H9 (cell line): ENCODE results near the gene ZFP36. TPM values are rescaled to one million over a fixed set of nuclear protein-coding genes. Genes with fewer than 3 reads are reported as not detected.
A peak's percentile ranks its signal among the peaks of the same experiment; 100 is the strongest.

ENCODE experiments used
- DNase-seq: peaks from one replicate; pipeline ENCODE4 v3.0.0-alpha.2; 2017
- H2AFZ ChIP-seq: one replicate; pipeline ENCODE4 v1.6.1; 2013; ENCODE audit warnings: mild to moderate bottlenecking, low read length, control low read depth, moderate library complexity
- H2AK5ac ChIP-seq: 2 replicates; pipeline ENCODE4 v1.6.1; 2013; ENCODE audit warnings: low read length, control low read depth, mixed read lengths; ENCODE audit not compliant: insufficient read length
- H2BK120ac ChIP-seq: one replicate; pipeline ENCODE4 v1.6.1; 2013; ENCODE audit warnings: low read depth, mild to moderate bottlenecking, low read length, control low read depth, inconsistent platforms; ENCODE audit not compliant: poor library complexity, severe bottlenecking
- H2BK12ac ChIP-seq: 2 replicates; pipeline ENCODE4 v1.6.1; 2013; ENCODE audit warnings: low read length, control low read depth, mixed read lengths, low read depth; ENCODE audit not compliant: insufficient read length
- H2BK15ac ChIP-seq: 2 replicates; pipeline ENCODE4 v1.6.1; 2013; ENCODE audit warnings: low read depth, low read length, control low read depth
- H2BK20ac ChIP-seq: one replicate; pipeline ENCODE4 v1.6.1; 2013; ENCODE audit warnings: low read depth, mild to moderate bottlenecking, low read length, control low read depth, inconsistent platforms; ENCODE audit not compliant: poor library complexity, severe bottlenecking
- H2BK5ac ChIP-seq: 2 replicates; pipeline ENCODE4 v1.6.1; 2013; ENCODE audit warnings: low read length, control low read depth, mixed read lengths; ENCODE audit not compliant: insufficient read length
- H3K14ac ChIP-seq: 2 replicates; pipeline ENCODE4 v1.6.1; 2013; ENCODE audit warnings: low read length, control low read depth; ENCODE audit not compliant: insufficient read depth
- H3K18ac ChIP-seq: 2 replicates; pipeline ENCODE4 v1.6.1; 2013; ENCODE audit warnings: low read depth, mild to moderate bottlenecking, mixed read lengths, low read length, control low read depth; ENCODE audit not compliant: insufficient read length
- H3K23ac ChIP-seq: 2 replicates; pipeline ENCODE4 v1.6.1; 2013; ENCODE audit warnings: low read length, control low read depth, mixed read lengths, low read depth; ENCODE audit not compliant: insufficient read length
- H3K23me2 ChIP-seq: 2 replicates; pipeline ENCODE4 v1.6.1; 2013; ENCODE audit warnings: low read depth, mild to moderate bottlenecking, mixed read lengths, low read length, control low read depth; ENCODE audit not compliant: insufficient read length, poor library complexity, severe bottlenecking
- H3K27ac ChIP-seq: 2 replicates; pipeline ENCODE4 v1.5.1; 2013; ENCODE audit warnings: low read length, control low read depth, mixed read lengths, low read depth; ENCODE audit not compliant: insufficient read length
- H3K27me3 ChIP-seq: 2 replicates; pipeline ENCODE4 v1.6.1; 2013; ENCODE audit warnings: low read length, control low read depth, inconsistent platforms; ENCODE audit not compliant: insufficient read depth
- H3K4ac ChIP-seq: 2 replicates; pipeline ENCODE4 v1.6.1; 2013; ENCODE audit warnings: low read depth, mild to moderate bottlenecking, control low read depth, inconsistent platforms, low read length, moderate library complexity
- H3K4me1 ChIP-seq: 2 replicates; pipeline ENCODE4 v1.6.1; 2013; ENCODE audit warnings: low read length, control low read depth, inconsistent platforms; ENCODE audit not compliant: insufficient read depth
- H3K4me2 ChIP-seq: 2 replicates; pipeline ENCODE4 v1.6.1; 2013; ENCODE audit warnings: low read length, control low read depth, mixed read lengths; ENCODE audit not compliant: insufficient read length, insufficient read depth
- H3K56ac ChIP-seq: 2 replicates; pipeline ENCODE4 v1.6.1; 2013; ENCODE audit warnings: low read depth, mild to moderate bottlenecking, mixed read lengths, low read length, control low read depth; ENCODE audit not compliant: insufficient read length
- H3K79me1 ChIP-seq: 2 replicates; pipeline ENCODE4 v1.6.1; 2013; ENCODE audit warnings: low read depth, mild to moderate bottlenecking, moderate library complexity, low read length, control low read depth, inconsistent platforms; ENCODE audit not compliant: insufficient read depth, poor library complexity, severe bottlenecking
- H3K79me2 ChIP-seq: 2 replicates; pipeline ENCODE4 v1.6.1; 2013; ENCODE audit warnings: low read length, control low read depth, inconsistent platforms; ENCODE audit not compliant: insufficient read depth
- H3K9ac ChIP-seq: 2 replicates; pipeline ENCODE4 v1.6.1; 2013; ENCODE audit warnings: low read length, control low read depth, mixed read lengths; ENCODE audit not compliant: insufficient read length; ENCODE audit errors: extremely low read depth
- H3K9me3 ChIP-seq: one replicate; pipeline ENCODE4 v1.6.1; 2013; ENCODE audit warnings: low read depth, low read length, inconsistent platforms; ENCODE audit not compliant: control insufficient read depth
- H3T11ph ChIP-seq: one replicate; pipeline ENCODE4 v1.6.1; 2013; ENCODE audit warnings: mild to moderate bottlenecking, low read length, control low read depth, inconsistent platforms
- H4K20me1 ChIP-seq: one replicate; pipeline ENCODE4 v1.6.1; 2013; ENCODE audit not compliant: control insufficient read depth, insufficient read length, insufficient read depth
- H4K5ac ChIP-seq: 2 replicates; pipeline ENCODE4 v1.6.1; 2013; ENCODE audit warnings: low read depth, mild to moderate bottlenecking, mixed read lengths, low read length, control low read depth; ENCODE audit not compliant: insufficient read length
- H4K8ac ChIP-seq: replicated peaks from 2 replicates; pipeline ENCODE4 v1.6.1; 2013; ENCODE audit warnings: low read length, control low read depth, mixed read lengths, low read depth; ENCODE audit not compliant: insufficient read length
- H4K91ac ChIP-seq: 2 replicates; pipeline ENCODE4 v1.6.1; 2013; ENCODE audit warnings: low read depth, mild to moderate bottlenecking, moderate library complexity, mixed read lengths, low read length, control low read depth; ENCODE audit not compliant: insufficient read length
- H3K27ac Mint-ChIP-seq, 3 experiments: 2 replicates in 2 of 3; 3 replicates in 1 of 3; pipeline ENCODE4 v1.8.0; 2020 to 2021; ENCODE audit warnings: mixed read lengths in 3 of 3, mild to moderate bottlenecking in 1 of 3, moderate library complexity in 1 of 3
- H3K27me3 Mint-ChIP-seq: 2 replicates; pipeline ENCODE4 v1.8.0; 2021; ENCODE audit warnings: low read depth, mild to moderate bottlenecking, moderate library complexity, mixed read lengths
- H3K36me3 Mint-ChIP-seq, 3 experiments: 2 replicates in 2 of 3; 3 replicates in 1 of 3; pipeline ENCODE4 v1.8.0; 2020 to 2021; ENCODE audit warnings: low read depth in 3 of 3, mixed read lengths in 3 of 3; ENCODE audit not compliant: insufficient read depth in 1 of 3
- H3K4me1 Mint-ChIP-seq, 2 experiments: 2 replicates each; pipeline ENCODE4 v1.8.0; 2020; ENCODE audit warnings: mixed read lengths in 2 of 2
- H3K4me3 Mint-ChIP-seq, 2 experiments: 2 replicates in 1 of 2; 3 replicates in 1 of 2; pipeline ENCODE4 v1.8.0; 2020 to 2021; ENCODE audit warnings: mild to moderate bottlenecking in 2 of 2, mixed read lengths in 2 of 2, moderate library complexity in 1 of 2
- H3K9me3 Mint-ChIP-seq, 2 experiments: 2 replicates in 1 of 2; 3 replicates in 1 of 2; pipeline ENCODE4 v1.8.0; 2020; ENCODE audit warnings: mild to moderate bottlenecking in 2 of 2, mixed read lengths in 2 of 2, moderate library complexity in 1 of 2
- CTCF ChIP-seq: fragments of 200-600 bp; sonication (generic); conservative IDR thresholded peaks from 3 replicates; pipeline ENCODE4 v1.8.0; 2021; ENCODE audit warnings: antibody characterized with exemption, mild to moderate bottlenecking
- WGBS: extraction: QIAGEN DNeasy Blood & Tissue Kit; methylation state at CpG from one replicate; pipeline ENCODE4 v1.1.7; 2013; ENCODE audit warnings: missing lambda C conversion rate, low lambda C conversion rate, mixed read lengths; ENCODE audit not compliant: insufficient read length; ENCODE audit errors: extremely low coverage; 5-methylcytosine and 5-hydroxymethylcytosine counted together
- total RNA-seq: library from RNA; stranded (reverse); gene quantifications from 2 replicates; pipeline ENCODE4 v1.2.1, GENCODE V29; 2021

The ZFP36 gene
- total RNA-seq, 1 experiment from 2014 or later: 14.6 TPM

GRCh38 chr19:39415111-39416046 is 8.7 kb downstream of the ZFP36 start:
- H2AFZ ChIP-seq: no peak overlapping the region

More at GRCh38 chr19:39415111-39416046, 8.7 kb downstream of the ZFP36 start:
- Histone ChIP-seq H3K9me3 (no peaks in the 10 kb centered on the region), H3T11ph (no peak overlapping the region), H2BK5ac (no peak overlapping the region), H3K27me3 (no peaks in the 10 kb centered on the region), H3K23ac (no peak overlapping the region), H3K23me2 (peaks cover 7% of the 10 kb centered on the region), H3K14ac (no peak overlapping the region; the same call in 1 of the 2 replicates), H2BK120ac (no peak overlapping the region), H2BK12ac (no peak overlapping the region), H2BK20ac (no peak overlapping the region), H3K4ac (no peak overlapping the region), H2BK15ac (no peak overlapping the region), H3K27ac (no peak overlapping the region), H3K4me2 (peak overlapping the region; percentile 89), H3K9ac (no peak overlapping the region), H3K4me1 (peaks cover 4% of the 10 kb centered on the region; the same call in 1 of the 2 replicates), H3K79me2 (peaks cover 6% of the 10 kb centered on the region; the same call in 1 of the 2 replicates), H3K79me1 (peaks cover 6% of the 10 kb centered on the region), H2AK5ac (no peak overlapping the region), H4K91ac (no peak overlapping the region), H4K5ac (no peak overlapping the region), H3K56ac (no peak overlapping the region), H3K18ac (no peak overlapping the region), H4K8ac (no peak overlapping the region), H4K20me1 (peaks cover 2% of the 10 kb centered on the region)
- WGBS: no CpG with 5 or more reads among the region's 35 CpGs
- Mint-ChIP-seq H3K36me3 (peaks cover 17 to 59% (median 39%) of the 10 kb centered on the region in 3 experiments), H3K4me1 (peaks cover 26 to 34% of the 10 kb centered on the region in 2 experiments), H3K9me3 (no peaks in the 10 kb centered on the region; a peak in 1 of 5 replicates), H3K27ac (peak overlapping the region in 2 of 3 experiments; percentile 61 to 88; a peak in 3 of 7 replicates), H3K27me3 (peaks cover 1% of the 10 kb centered on the region; the same call in 1 of the 2 replicates), H3K4me3 (peak overlapping the region; percentile 74 to 96)
- DNase-seq: peak; percentile 74
- peak; percentile 44 for TF ChIP-seq CTCF
